SU-DHL-6 (cell line): ENCODE results near the gene HS6ST2.

ENCODE experiments used
- EZH2phosphoT487 ChIP-seq: fragments of 200-600 bp; sonication (generic), shearing (Covaris generic); conservative IDR thresholded peaks from 2 replicates; pipeline ENCODE4 v1.6.1; 2018; ENCODE audit warnings: mild to moderate bottlenecking, antibody characterized with exemption, low read length, moderate library complexity, mixed read lengths
- TF ChIP-seq, protein P1 (sequence below): fragments of 200-600 bp; sonication (generic); IDR thresholded peaks from one replicate; pipeline ENCODE4 v1.5.1; 2017; ENCODE audit warnings: antibody characterized with exemption, mild to moderate bottlenecking, low read length, moderate library complexity; ENCODE audit not compliant: insufficient read depth, poor library complexity, severe bottlenecking

DNA sequence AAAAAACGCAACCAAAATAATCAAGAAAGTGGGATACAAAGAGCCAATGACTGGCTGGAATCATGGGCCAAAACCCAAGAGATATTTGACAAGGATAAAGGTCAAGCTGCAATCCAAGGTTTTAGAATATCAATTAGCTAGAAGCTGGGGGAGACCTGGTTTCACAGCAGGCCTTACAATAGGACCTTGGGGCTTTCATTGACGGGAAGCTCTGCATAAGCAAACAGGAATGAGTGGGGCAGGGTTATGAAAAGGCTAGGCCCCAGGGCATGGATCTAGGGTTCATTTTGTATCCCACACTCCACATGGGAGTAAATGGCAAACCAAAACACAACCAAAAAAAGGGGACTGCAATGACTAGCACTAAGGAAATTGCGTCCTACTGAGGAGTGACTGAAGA, 215.3 kb downstream of the HS6ST2 start:
- TF ChIP-seq, protein P1, sequence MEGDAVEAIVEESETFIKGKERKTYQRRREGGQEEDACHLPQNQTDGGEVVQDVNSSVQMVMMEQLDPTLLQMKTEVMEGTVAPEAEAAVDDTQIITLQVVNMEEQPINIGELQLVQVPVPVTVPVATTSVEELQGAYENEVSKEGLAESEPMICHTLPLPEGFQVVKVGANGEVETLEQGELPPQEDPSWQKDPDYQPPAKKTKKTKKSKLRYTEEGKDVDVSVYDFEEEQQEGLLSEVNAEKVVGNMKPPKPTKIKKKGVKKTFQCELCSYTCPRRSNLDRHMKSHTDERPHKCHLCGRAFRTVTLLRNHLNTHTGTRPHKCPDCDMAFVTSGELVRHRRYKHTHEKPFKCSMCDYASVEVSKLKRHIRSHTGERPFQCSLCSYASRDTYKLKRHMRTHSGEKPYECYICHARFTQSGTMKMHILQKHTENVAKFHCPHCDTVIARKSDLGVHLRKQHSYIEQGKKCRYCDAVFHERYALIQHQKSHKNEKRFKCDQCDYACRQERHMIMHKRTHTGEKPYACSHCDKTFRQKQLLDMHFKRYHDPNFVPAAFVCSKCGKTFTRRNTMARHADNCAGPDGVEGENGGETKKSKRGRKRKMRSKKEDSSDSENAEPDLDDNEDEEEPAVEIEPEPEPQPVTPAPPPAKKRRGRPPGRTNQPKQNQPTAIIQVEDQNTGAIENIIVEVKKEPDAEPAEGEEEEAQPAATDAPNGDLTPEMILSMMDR = no peak
- no peak for TF ChIP-seq EZH2phosphoT487
